Stimulated activated CD8-positive, alpha-beta memory T cell treated with anti-CD3 and anti-CD28 coated beads, Interleukin-15, amount 100 ng/mL, for 24 hours (primary cell): ENCODE data around the gene DYNC2LI1.

Source experiments
- DNase-seq: peaks from one replicate; pipeline ENCODE4 v3.0.0-alpha.2; 2020; ENCODE audit warnings: low read depth

DYNC2LI1 gene

GRCh38 chr2:43818761-43819160 is 44.9 kb downstream of the DYNC2LI1 start:
- DNase-seq = no peak

DNA sequence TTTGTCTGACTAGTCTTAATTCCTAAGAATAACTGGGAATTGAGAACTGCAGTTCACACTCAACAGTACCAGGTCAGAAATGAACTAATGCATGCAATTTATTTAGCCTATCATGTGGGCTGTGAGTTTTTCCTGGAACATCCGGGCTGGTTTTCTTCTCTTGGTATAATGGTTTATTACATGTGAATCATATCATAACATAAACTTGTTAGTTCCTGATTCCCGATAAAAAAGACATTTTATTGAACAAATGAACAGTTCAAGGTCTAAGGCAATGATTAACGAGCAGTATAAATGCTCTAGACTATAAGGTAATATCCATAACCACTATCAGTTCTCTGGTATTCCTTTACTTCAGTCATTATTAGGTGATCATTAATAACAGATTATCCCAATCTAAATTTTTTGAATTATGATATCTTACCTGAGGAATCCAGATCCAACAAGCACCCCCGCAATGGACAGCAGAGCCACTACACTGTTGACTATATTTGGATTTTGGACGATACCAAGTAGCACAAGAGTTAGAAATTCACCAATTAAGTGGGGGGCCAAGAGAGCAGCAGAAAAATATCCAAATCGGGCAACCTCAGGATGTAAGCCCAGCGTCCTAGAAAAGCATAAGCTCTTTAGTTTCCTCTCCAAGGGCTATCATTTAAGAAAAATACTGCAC is 45.8 kb downstream of the DYNC2LI1 start:
- no peak for DNase-seq

DNA sequence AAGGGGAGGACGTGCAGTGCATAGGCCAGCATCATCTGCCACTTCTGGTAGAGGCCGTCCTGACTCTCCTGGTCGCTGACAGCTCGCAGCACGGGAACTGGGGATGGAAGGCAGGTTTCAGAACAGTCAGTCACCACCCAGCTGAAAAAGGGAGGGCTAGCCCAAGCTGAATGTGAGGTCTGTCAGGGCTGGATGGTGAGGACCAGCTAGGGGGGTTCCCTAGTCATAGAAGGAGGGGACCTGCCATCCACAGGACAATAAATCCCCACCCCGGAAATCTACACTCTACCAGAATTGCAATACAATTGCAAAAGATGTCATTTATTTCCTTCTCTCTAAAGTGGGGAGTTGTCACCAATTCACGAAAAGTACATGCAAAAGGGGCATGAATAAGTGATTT is 49.0 kb downstream of the DYNC2LI1 start:
- no peak for DNase-seq

GRCh38 chr2:43823751-43824150 is 49.9 kb downstream of the DYNC2LI1 start:
- DNase-seq = no peak

DNA sequence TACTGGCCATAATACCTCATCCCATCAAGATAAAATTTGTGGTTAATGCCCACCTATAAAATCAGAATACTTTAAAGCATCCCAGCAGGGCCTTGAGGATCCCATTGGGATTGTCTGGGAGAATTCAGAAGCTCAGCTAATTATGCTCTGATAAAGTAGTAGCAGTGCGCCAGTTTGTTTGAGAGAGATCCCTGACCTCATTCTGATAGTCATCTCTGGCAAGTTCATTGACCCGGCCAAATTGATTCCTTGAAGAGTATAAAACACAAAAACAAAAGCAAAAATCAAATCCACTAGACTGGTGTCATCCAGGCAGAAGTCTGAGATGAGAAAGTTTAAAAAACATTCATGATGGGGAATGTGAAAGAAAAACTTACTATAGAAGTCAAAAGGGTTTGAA is 50.7 kb downstream of the DYNC2LI1 start:
- no peak for DNase-seq

DNA sequence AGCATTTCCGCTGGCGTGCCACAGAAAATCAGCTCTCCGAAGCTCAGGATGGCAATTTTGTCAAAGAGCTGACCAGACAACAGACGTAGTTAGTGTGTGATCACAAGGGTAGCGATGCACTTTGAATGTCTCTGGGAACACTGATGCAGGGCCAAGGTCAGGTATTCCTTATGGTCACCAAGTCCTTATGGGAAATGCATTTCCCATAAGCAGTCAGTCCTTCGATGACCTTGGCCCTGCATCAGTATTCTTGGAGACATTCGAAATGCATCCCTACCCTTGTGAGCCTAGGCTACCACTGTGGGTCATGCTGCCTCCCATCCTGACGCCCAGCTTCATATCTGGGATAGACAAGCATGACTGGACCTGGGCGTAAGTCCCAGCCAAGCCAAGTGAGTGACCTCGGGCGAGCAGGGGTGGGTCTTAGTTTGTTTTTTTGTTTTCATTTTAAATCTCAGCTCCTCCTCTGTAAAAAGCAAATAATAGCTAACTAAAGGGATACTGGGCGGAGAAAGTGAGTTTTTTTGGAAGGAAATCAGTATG is 51.2 kb downstream of the DYNC2LI1 start:
- DNase-seq = no peak

DNA sequence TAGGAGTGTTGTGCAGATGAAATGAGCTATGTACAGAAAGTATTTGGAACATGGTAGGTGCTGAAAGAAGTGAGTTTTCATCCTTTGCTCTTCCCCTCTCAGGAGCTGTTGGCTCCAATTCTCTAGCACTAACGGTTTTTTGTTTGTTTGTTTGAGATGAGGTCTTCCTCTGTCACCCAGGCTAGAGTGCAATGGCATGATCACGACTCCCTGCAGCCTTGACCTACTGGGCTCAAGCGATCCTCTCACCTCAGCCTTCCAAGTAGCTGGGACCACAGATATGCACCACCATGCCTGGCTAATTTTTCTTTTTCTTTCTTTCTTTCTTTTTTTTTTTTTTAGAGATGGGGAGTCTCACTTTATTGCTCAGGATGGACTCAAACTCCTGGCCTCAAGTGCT is 52.0 kb downstream of the DYNC2LI1 start:
- DNase-seq = no peak

GRCh38 chr2:43826305-43827250 is 52.7 kb downstream of the DYNC2LI1 start:
- no peak for DNase-seq

DNA sequence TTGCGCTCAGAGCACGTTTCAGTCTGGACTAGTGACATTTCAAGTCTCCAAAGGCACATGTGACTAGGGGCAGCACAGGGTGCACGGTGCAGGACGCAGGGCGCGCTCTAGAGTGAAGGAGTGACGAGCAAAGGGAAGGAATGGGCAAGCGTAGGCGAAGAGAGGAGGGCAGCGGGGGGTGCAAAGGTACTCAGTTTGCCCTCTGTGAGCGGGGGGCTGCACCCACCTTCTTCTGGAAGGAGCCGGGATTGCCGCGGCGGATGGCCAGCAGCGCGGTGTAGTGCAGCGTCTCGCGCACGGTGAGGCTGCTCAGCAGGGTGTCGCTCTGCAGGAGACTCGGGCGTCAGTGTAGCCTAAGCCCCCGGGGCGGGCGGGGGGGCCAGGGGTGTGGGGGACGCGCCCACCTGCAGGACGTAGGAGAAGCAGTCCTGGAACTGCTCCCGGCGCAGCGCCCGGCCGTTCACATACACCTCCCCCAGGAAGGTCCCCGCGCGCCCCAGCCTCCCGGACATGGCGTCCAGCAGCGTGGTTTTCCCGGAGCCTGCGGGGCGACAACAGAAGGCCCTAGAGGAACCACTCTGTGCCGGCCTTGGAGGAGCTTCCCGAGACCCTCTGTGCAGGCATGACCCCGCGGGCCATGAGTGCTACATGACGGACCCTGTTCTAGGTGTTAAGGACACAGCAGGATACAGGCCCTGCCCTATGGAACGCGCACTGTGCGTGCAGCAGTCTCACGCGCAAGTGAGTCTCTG is 57.9 kb downstream of the DYNC2LI1 start:
- no peak for DNase-seq

DNA sequence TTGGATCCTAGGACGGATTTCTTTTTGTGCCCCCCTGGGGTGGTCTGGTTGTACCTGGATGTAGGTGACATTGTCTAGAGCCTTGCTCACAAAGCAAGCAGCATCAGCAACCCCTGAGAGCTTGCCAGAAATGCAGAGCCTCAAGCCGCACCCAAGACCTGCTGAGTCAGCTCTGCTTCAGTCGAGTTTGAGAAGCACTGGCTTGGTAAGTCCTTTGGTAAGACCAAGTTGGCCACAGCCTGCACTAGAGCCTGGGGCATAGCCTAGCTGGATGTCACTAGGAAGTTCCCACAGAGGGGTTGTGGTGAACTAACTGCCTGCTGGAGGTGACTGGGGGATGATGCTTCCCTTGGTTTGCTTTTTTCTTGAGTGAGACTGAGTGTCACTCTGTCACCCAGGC is 58.6 kb downstream of the DYNC2LI1 start:
- DNase-seq = no peak

DNA sequence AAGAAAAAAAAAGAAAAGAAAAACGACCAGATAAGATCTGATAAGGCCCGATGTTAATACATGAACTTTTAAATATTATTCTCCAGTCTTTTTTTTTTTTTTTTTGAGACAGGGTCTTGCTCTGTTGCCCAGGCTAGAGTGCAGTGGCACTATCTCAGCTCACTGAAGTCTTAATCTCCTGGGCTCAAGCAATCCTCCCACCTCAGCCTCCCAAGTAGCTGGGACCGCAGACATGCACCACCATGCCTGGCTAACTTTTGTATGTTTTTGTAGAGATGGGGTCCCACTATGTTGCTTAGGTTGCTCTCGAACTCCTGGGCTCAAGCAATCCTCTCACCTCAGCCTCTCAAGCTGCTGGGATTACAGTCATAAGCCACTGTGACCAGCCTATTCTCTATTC is 63.2 kb downstream of the DYNC2LI1 start:
- DNase-seq = no peak

DNA sequence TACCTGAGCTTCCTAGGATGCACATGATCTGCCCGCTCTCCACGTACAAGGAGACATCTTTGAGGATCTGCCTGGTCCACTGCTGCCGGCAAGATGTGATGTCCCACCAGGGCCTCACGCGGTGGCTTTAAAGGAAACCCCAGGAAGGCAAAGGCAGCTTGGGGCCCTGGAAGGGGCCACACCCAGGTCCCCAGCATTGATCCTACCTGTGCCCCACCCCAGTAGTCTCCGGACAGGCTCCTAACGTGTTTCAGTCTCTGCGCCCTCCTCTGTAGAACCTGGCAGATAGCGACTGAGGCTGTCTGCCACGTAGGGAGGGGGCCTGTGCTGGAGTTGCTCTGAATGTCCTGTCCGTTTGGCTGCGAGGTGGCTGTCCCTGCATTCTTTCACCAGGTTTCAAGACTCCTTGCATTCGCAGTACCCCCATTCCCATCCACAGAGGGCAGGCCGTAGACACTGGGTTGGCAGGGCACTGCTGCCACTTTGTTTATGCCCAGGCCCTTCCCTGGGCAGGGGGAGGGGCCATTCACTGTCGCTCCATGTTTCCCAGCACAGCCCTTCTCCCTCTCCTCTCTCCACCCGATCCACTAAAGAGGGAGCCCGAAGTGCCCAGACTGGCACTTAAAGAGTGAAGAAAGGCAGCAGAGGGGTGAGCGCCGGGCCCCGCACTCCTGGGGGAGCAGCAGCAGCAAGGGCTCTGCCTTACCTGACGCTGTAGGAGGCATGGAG is 64.2 kb downstream of the DYNC2LI1 start:
- DNase-seq = no peak

DNA sequence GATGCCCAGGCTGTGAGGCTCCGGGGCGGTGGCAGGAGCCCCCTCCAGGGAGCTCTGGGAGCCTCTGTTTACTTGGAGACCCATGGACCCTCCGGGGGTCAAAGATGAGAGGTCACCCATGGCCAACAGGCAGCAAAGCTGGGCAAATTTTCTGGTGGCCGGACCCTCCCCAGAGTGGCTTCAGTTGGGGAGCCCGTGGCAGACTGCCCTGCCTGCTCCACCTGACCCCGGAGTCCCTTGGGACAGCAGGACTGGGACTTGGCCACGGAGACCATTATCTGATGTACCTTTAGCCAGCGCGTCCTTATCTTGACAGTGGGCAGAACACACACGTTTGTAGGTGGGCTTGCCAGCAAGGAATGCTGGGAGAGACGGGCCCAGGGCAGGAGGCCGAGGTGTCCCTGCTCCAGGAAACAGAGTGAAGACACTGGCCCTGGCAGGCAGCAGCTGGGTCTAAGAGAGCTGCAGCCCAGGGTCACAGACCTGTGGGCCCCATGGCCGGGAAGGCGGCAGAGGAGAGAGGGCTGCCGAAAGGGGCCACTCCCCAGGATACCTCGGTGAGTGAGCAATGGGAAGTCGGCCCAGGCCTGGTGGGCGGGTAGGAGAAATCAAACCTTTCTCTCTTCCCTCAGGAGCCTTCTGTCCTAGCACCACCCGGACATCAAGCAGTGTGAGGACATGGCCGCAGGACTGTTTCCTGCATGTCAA is 64.9 kb downstream of the DYNC2LI1 start, which contains the start of the genes ABCG5 and ABCG8:
TSS of gene ABCG5 (minus strand) at position 280 of the 708 bp plus-strand sequence. CDS start at position 120, 160 bp downstream.
TSS of gene ABCG8 (plus strand) at position 412 of the 708 bp plus-strand sequence. CDS start at position 495, 83 bp downstream.
- no peak for DNase-seq

DNA sequence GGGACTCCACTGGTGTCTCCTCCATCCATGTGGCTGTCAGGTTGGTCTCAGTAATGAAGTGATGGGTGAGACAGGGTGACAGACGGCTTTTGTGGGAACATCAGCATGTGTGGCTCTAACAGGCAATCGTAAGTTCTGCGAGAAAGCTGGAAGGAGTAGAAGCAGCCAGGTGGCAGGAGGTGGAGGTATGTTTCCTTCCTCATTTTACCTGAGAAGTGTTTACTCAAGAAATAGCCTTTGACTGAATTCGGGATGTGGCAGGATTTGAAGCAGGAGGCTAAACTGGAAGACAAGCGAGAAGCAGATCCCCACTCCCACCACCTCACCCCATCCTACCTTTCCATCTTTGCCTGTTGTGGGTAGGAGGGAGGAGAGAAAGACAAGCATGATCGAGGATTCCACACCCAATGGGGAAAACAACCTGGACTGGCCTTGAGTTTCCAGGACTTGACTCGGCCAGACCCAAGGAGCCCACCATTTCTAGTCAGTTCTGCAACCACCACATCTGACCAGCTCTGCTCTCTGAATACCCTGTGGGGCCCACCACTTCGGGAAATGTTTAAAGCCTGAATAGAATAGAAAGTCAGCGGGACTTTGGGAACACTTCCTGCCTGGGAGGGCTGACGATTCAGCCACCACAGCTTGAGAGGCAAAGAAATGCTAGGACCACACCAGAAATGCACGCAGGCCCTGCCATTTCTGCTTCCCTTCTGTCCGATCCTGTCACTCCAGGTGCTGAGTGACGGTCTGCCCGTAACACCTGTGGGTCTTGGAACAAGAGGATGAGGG is 66.1 kb downstream of the DYNC2LI1 start:
- DNase-seq = no peak

DNA sequence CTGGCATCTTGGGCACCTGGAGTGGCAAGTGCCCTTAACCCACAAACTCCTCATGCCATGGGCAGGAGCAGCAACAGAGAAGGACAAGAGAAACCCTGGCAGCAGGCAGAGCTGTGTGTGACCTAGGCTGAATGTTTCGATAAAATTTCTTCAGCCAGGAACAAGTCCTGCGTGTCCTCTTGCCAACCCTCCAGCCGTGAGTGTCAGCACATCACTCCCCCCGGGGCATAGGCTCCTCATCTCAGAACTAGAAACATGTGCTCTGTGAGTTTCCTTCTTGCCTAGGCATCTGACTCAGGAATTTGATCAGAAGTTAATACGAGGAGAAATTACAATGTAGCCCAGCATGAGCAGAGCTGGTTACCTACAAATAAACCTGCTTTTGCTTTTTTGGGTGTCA is 67.1 kb downstream of the DYNC2LI1 start:
- DNase-seq = no peak

GRCh38 chr2:43841949-43842865 is 68.4 kb downstream of the DYNC2LI1 start:
- DNase-seq = no peak

DNA sequence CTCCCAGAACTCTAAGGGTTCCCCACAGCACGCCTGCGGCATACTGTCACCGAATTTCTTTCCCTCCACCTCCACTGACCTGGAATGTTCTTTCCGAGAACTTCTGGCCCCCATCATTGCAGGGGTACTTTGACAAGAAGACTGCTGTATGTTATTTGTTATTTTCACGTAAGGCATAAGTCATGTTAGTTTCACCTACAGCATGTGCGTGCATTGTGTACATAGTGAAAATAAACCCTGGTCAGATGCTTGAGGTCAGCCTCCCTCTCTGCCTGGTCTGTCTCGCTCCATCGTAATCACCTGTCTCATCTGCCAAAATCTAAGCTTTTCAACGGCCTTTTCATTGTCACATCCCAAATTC is 69.0 kb downstream of the DYNC2LI1 start:
- DNase-seq = no peak

DNA sequence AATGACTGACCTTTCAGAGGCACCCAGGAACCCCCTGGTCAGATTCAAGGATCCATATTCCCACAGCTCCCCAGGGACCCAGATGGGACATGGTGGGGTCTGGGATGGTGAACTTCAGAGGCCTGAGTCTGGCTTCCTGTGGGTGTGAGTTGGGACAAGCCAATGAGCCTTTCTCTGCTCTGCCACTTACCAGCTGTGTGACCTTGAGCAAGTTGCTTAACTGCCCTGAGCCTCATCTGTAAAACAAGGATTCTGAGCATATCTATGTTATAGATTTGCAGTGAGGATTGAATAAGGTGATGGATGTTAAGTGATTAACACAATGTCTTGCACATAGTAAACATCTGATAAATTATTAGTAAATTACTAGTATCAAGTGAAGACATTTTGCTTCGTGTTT is 71.3 kb downstream of the DYNC2LI1 start:
- no peak for DNase-seq
